Ascending aorta (tissue), 2 donors: ENCODE measurements around the gene ENKD1. TPM values are rescaled to one million over a fixed set of nuclear protein-coding genes. Genes with fewer than 3 reads are reported as not detected.

Experiments used
- DNase-seq, 2 donors: peaks; one replicate each; pipeline ENCODE4 v3.0.0-alpha.2; 2019; ENCODE audit warnings: low spot score in 2 of 2
- H3K27ac ChIP-seq, 2 donors: fragments of 200-600 bp; sonication (generic); one replicate each; pipeline ENCODE4 v1.5.1; 2016 to 2017; ENCODE audit warnings: mild to moderate bottlenecking in 1 of 2
- H3K27me3 ChIP-seq: fragments of 200-600 bp; sonication (generic); one replicate; pipeline ENCODE4 v1.5.1; 2017
- H3K36me3 ChIP-seq, 2 donors: fragments of 200-600 bp; sonication (generic); one replicate each; pipeline ENCODE4 v1.5.1; 2016
- H3K4me1 ChIP-seq, 2 donors: fragments of 200-600 bp; sonication (generic); one replicate each; pipeline ENCODE4 v1.5.1; 2016 to 2017; ENCODE audit warnings: mild to moderate bottlenecking in 1 of 2
- H3K4me3 ChIP-seq, 2 donors: fragments of 200-600 bp; sonication (generic); one replicate each; pipeline ENCODE4 v1.5.1; 2016 to 2017; ENCODE audit warnings: mild to moderate bottlenecking in 1 of 2
- H3K9me3 ChIP-seq, 2 donors: fragments of 200-600 bp; sonication (generic); one replicate each; pipeline ENCODE4 v1.5.1; 2016
- intact Hi-C: fragments of 100-400 bp; cut with DNase I; formaldehyde crosslinking; loops from one replicate; pipeline ENCODE4 v1.15.1; 2023
- total RNA-seq: library from RNA; depleted of rRNA; stranded (reverse); fragments of >200 nt; gene quantifications from one replicate; pipeline ENCODE4 v1.1.0, GENCODE V29; 2016
- TF ChIP-seq, protein P1 (sequence below), 3 experiments: fragments of 200-600 bp in 2 of 3; fragments of 450-650 bp in 1 of 3; sonication (generic) in 2 of 3; IDR thresholded peaks; one replicate each; pipeline ENCODE4 v1.5.1; 2016 to 2019; ENCODE audit warnings: antibody characterized with exemption in 3 of 3, mild to moderate bottlenecking in 1 of 3, moderate library complexity in 1 of 3

Gene ENKD1
- total RNA-seq, 1 donor from 2014 or later, result 42.5 TPM

DNA sequence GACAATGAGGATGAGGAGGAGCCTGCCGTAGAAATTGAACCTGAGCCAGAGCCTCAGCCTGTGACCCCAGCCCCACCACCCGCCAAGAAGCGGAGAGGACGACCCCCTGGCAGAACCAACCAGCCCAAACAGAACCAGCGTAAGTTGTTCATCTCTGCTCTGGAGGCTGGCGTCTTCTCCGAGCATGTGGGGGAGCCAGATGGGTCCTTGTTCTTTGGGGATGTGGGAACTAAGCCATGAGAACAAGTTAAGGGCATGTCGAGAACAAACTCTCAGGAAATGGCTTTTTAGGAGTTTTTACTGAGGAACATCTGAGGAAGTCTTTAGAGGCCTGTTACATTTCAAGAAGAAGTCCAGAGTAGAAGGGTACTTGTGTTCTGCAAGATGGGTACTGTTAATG is 29.8 kb downstream of the ENKD1 start:
- no peaks in the 10 kb centered on the region for H3K9me3 ChIP-seq
- H3K4me1 ChIP-seq, result peaks cover 0 to 2% of the 10 kb centered on the region in 2 donors
- TF ChIP-seq, protein P1, sequence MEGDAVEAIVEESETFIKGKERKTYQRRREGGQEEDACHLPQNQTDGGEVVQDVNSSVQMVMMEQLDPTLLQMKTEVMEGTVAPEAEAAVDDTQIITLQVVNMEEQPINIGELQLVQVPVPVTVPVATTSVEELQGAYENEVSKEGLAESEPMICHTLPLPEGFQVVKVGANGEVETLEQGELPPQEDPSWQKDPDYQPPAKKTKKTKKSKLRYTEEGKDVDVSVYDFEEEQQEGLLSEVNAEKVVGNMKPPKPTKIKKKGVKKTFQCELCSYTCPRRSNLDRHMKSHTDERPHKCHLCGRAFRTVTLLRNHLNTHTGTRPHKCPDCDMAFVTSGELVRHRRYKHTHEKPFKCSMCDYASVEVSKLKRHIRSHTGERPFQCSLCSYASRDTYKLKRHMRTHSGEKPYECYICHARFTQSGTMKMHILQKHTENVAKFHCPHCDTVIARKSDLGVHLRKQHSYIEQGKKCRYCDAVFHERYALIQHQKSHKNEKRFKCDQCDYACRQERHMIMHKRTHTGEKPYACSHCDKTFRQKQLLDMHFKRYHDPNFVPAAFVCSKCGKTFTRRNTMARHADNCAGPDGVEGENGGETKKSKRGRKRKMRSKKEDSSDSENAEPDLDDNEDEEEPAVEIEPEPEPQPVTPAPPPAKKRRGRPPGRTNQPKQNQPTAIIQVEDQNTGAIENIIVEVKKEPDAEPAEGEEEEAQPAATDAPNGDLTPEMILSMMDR (IDR thresholded peaks at IDR 0.05), result no peak
- no peak overlapping the region for H3K4me3 ChIP-seq
- peaks cover 49 to 73% of the 10 kb centered on the region in 2 donors for H3K36me3 ChIP-seq
- H3K27me3 ChIP-seq, result no peaks in the 10 kb centered on the region
- intact Hi-C loops, result no loop called here
- no peak for DNase-seq
- H3K27ac ChIP-seq, result no peak overlapping the region

DNA sequence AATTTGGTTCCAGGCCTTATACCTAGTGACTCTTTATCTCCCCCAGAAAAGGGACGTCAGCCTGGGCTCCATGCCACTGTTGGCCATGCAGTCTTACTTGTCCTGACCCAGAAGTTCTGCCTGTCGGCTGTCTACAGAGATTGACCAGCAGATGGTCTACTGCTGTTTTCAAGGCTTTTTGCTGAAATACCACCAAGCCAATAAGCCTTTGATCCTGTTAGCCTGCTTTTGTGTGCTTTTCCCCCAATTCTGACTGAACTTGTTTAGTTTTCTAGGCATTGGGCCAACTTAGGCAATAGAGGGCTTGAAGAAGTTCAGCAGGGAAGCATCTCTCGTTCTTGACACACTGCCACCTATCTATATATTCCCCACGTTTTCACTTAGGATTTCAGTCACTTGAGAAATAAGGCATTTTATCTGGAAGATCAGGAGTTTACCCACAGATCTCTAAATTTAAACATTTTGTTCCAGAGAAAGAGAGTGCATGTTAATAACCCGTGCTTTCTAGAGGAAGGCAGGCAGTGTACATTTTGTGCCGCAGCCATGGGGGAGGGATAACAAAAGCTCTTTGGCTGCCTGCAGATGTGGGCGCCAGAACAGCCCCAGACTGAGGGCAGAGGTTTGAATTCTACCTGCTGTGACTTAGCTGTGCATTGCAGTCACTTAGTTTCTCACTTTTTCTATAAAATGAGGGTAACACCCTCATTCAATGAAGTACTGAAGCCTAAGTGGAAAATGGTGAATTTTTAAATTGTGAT is 34.0 kb downstream of the ENKD1 start:
- TF ChIP-seq, protein P1 (IDR thresholded peaks at IDR 0.05), result no peak
- Histone ChIP-seq H3K9me3 (no peaks in the 10 kb centered on the region), H3K4me1 (no peaks in the 10 kb centered on the region), H3K27ac (no peak overlapping the region), H3K4me3 (no peak overlapping the region), H3K27me3 (no peaks in the 10 kb centered on the region), H3K36me3 (peaks cover 78 to 81% of the 10 kb centered on the region in 2 donors)
- DNase-seq, result no peak
- intact Hi-C loops, result no loop called here

DNA sequence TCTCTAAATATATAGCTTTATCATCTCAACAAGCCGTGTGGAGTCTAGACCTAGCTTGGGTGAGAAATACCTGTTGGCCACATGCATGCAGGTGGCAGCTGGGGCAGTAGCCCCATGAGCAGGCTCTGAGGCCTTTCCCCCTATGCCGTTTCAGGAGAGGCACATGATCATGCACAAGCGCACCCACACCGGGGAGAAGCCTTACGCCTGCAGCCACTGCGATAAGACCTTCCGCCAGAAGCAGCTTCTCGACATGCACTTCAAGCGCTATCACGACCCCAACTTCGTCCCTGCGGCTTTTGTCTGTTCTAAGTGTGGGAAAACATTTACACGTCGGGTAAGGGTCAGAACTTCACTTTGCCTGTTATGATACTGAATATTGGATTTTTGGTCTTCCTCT is 38.3 kb downstream of the ENKD1 start:
- intact Hi-C loops, result no loop called here
- H3K27me3 ChIP-seq, result no peaks in the 10 kb centered on the region
- H3K4me1 ChIP-seq, result no peaks in the 10 kb centered on the region
- no peak for DNase-seq
- TF ChIP-seq, protein P1 (IDR thresholded peaks at IDR 0.05), result no peak
- H3K9me3 ChIP-seq, result no peaks in the 10 kb centered on the region
- H3K27ac ChIP-seq, result no peak overlapping the region
- no peak overlapping the region for H3K4me3 ChIP-seq
- peaks cover 84 to 86% of the 10 kb centered on the region in 2 donors for H3K36me3 ChIP-seq

DNA sequence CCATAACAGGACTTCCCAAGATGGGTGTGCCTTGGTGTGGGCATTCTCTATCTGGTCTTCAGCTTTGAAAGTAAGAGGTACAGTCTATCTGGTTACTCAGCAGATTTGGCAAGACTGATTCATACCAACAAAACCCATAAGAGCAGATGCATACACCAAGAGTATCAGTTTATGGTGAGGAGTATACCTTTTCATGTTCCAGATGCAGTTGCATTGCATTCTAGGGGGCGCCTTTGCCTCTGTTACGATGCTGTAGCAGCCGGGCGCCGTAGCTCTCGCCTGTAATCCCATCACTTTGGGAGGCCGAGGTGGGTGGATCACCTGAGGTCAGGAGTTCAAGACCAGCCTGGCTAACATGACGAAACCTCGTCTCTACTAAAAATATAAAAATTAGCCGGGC is 52.7 kb downstream of the ENKD1 start:
- peaks cover 44 to 73% of the 10 kb centered on the region in 2 donors for H3K36me3 ChIP-seq
- no peaks in the 10 kb centered on the region for H3K27me3 ChIP-seq
- no peak overlapping the region for H3K4me3 ChIP-seq
- no peak overlapping the region for H3K27ac ChIP-seq
- intact Hi-C loops, result no loop called here
- TF ChIP-seq, protein P1 (IDR thresholded peaks at IDR 0.05), result no peak
- H3K9me3 ChIP-seq, result no peaks in the 10 kb centered on the region
- no peaks in the 10 kb centered on the region for H3K4me1 ChIP-seq
- no peak for DNase-seq

Other genes starting within 250 kb of the ENKD1 start
- 2.4 TPM for gene HSD11B2, start 235.6 kb downstream of the ENKD1 start, total RNA-seq
- 64.3 TPM for gene ATP6V0D1, start 185.6 kb downstream of the ENKD1 start, total RNA-seq
- not detected for gene AGRP, start 183.2 kb downstream of the ENKD1 start, total RNA-seq
- 182 TPM for gene RIPOR1, start 137.9 kb downstream of the ENKD1 start, total RNA-seq
- gene CTCF, start 104.2 kb downstream of the ENKD1 start, total RNA-seq, result 38.6 TPM
- gene CARMIL2, start 21.6 kb downstream of the ENKD1 start, total RNA-seq, result 1.9 TPM
- 14.5 TPM for gene ACD, start 6.5 kb downstream of the ENKD1 start, total RNA-seq
- gene PARD6A, start 5.8 kb downstream of the ENKD1 start, total RNA-seq, result 8.4 TPM
- gene C16orf86, start 64 bp upstream of the ENKD1 start, total RNA-seq, result 1.6 TPM
- 43.5 TPM for gene GFOD2, start 52.6 kb upstream of the ENKD1 start, total RNA-seq
- gene RANBP10, start 139.8 kb upstream of the ENKD1 start, total RNA-seq, result 50.0 TPM
- 5.4 TPM for gene TSNAXIP1, start 140.1 kb upstream of the ENKD1 start, total RNA-seq
- 85.4 TPM for gene THAP11, start 175.6 kb upstream of the ENKD1 start, total RNA-seq
- gene NUTF2, start 180.2 kb upstream of the ENKD1 start, total RNA-seq, result 156 TPM
- 220 TPM for gene CENPT, start 180.9 kb upstream of the ENKD1 start, total RNA-seq
- 125 TPM for gene EDC4, start 206.3 kb upstream of the ENKD1 start, total RNA-seq
- gene NRN1L, start 218.1 kb upstream of the ENKD1 start, total RNA-seq, result not detected
- 41.0 TPM for gene PSKH1, start 226.5 kb upstream of the ENKD1 start, total RNA-seq